Left colon (tissue), 2 donors: ENCODE data around the gene IGF2BP3. TPM values are rescaled to one million over a fixed set of nuclear protein-coding genes. Genes with fewer than 3 reads are reported as not detected.

Source experiments
- ATAC-seq: fragments of 200-7000 bp; cut with Tn5 transposase; one replicate; pipeline ENCODE4 v1.9.1; 2020; ENCODE audit warnings: mild to moderate bottlenecking, moderate library complexity
- DNase-seq, 2 donors: peaks; one replicate each; pipeline ENCODE4 v3.0.0-alpha.2; 2020
- intact Hi-C, 2 donors: fragments of 100-400 bp; cut with DNase I in 1 of 2; cut with micrococcal nuclease in 1 of 2; formaldehyde crosslinking; loops; one replicate each; pipeline versions ENCODE4 v1.11.2 to v1.14.0; 2022; cut with DNase I, micrococcal nuclease
- total RNA-seq, 2 donors: library from RNA; stranded (reverse); fragmentation: NEBNext Ultra II Directional; extraction: Animal tissue kit (Norgen Biotek cat#: 25700); gene quantifications; one replicate each; pipeline ENCODE4 v1.2.1, GENCODE V29; 2021
- donor health status: DM: no; HTN: no; CAD: no.
- donor health status: DM: yes; HTN: yes; CAD: no.

IGF2BP3 gene
- total RNA-seq, 2 donors from 2014 or later = 0.53 TPM; not detected in 1

DNA sequence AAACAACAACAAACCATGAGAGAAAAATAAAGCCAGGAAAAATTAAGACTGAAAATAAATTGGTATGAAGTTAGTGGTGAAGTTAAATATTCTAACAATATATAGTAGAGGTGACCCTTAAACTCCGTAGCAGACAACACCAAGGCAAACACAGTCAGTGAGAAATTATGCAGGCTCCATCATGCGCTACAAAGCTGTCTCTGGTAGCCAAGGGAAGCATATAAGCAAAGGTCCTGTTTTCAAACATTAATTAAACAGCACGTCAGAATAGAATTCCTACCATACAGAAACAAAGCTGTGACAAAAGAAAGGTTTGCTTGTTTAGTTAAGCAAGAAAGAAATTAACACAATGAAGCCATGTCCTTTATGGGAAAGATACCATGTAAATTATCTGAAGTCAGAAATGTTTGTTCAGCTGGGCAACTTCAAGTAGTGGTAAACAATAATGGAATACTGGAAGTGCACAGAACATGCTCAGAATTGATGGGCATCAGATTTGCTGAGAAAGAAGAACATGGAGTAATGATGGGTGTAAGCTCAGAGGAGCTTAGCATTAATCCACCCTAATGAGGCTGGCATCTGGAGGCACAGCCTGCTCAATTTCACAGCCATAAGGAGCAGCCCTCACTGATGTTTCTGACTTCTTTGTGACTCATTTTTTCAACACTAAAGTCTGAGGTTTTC lies 75.7 kb downstream of the IGF2BP3 start:
- intact Hi-C loops = no loop called here
- DNase-seq = no peak
- ATAC-seq = no peak

DNA sequence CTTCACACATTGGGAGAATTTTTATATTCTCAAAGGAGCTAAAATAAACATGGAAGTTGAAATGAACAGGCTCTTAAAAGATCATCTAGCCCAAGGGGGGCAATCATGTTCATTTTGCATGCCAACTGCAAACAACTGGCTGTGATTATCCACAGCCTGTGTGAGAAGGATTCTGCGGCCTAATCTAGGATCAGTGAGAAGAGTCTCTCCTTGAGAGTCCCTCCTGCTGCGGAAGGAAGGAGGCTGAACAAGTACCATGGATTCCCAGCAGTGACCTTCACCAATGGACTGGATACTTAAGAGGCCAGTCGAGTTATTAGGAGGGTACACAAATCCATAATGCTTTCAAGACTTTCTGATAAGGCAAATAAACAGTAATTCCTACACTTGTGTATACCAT lies 76.7 kb downstream of the IGF2BP3 start:
- intact Hi-C loops = no loop called here
- DNase-seq (no peak), ATAC-seq (no peak)

GRCh38 chr7:23389701-23390100 lies 80.6 kb downstream of the IGF2BP3 start:
- ATAC-seq (no peak), DNase-seq (no peak)
- intact Hi-C loops = no loop called here

DNA sequence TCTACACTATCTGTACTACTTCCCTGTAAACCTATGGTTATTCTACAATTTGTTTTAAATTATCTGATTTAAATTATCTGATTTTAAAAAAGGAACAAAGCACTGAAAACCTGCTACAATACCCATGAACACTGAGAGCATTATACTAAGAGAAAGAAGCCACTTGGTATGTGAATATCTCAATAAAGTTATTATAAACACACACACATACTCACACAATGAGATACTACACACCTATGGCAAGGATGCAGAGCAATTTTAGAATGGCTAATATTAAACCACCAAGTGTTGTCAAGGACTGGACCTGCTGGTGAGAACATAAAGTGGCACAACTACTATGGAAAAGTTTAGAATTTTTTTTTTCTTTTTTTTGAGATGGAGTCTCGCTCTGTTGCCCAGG lies 82.7 kb downstream of the IGF2BP3 start:
- intact Hi-C loops = no loop called here
- ATAC-seq = no peak
- DNase-seq = no peak

DNA sequence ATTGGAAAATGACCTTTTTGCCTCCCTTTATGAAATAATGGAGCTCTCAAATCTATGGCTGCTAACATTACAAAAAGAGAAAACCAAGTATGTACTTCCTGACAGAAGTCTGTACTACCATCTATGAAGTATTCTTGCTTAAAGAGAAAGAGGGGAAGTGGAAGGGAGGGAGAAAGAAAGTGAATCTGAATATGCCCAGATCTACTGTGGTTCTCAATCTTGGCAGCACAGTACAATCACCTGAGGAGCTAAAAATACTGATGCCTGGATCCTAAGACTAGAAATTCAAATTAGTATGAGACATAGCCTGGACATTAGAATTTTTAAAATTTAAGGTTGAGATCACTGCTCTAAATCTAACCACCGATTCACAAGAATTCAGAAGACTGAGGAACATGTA lies 85.2 kb downstream of the IGF2BP3 start:
- intact Hi-C loops = no loop called here
- ATAC-seq = no peak

DNA sequence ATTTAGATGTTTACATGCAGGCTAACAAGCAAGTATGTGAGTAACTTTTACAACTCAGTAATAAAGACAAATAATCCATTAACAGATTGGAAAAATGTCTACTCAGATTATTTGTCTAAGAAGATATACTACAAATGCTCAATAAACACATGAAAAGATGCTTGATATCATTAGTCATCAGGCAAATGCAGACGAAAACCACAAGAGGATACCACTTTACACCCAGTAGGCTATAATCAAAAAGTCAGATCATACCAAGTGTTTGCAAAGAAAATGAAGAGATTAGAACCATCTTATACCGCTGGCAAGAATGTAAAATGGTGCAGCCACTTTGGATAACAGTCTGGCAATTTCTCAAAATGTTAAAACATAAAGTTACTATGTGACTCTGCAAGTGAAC lies 87.1 kb downstream of the IGF2BP3 start:
- DNase-seq (no peak), ATAC-seq (no peak)
- intact Hi-C loops = no loop called here

More for the DNA sequence above, 85.2 kb downstream of the IGF2BP3 start:
- no peak for DNase-seq

GRCh38 chr7:23380961-23381360 lies 89.3 kb downstream of the IGF2BP3 start:
- intact Hi-C loops = no loop called here
- DNase-seq (no peak), ATAC-seq (no peak)

- intact Hi-C loops = no loop called here
- DNase-seq (no peak), ATAC-seq (no peak)
Measured at GRCh38 chr7:23380556-23380955, 89.7 kb downstream of the IGF2BP3 start.

- DNase-seq = no peak
- intact Hi-C loops = no loop called here
- ATAC-seq = no peak
Measured at GRCh38 chr7:23378996-23379395, 91.3 kb downstream of the IGF2BP3 start.

DNA sequence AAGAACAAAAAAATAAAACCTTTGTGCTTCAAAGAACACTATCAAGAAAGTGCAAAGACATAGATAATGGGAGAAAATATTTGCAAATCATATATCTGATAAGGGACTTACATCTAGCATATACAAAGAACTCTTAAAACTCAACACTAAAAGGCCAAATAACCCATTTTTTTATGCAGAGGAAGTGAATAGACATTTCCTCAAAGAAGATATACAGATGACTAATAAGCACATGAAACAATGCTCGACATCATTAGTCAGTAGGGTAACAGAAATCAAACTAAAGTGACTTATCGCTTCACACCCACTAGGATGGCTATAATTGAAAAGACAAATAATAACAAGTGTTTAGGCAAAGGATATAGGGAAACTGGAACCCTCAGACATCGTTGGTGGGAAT lies 93.2 kb downstream of the IGF2BP3 start:
- DNase-seq = no peak
- ATAC-seq = no peak
- intact Hi-C loops = no loop called here

GRCh38 chr7:23373151-23374004 lies 96.9 kb downstream of the IGF2BP3 start:
- ATAC-seq (no peak), DNase-seq (no peak)
- intact Hi-C loops = no loop called here

DNA sequence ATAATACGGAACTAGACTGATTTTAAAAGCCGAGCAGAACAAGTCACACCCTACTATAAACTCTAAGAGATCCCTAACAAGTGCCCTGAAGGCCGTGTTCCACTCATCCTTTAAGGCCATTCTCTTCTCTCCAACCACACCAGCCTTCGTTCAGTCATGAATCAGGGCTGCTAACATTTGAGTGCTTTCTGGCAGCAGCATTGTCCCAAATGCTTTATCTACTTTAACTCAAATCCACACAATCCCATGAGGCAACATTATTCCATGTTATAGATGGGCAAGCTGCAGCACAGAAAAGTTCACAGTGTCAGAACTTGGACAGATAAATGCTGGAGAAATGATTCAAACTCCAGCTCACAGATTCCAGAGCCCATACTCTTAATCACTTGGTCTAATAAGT lies 97.7 kb downstream of the IGF2BP3 start:
- intact Hi-C loops = no loop called here
- ATAC-seq = no peak
- no peak for DNase-seq

- DNase-seq (no peak), ATAC-seq (no peak)
- intact Hi-C loops = no loop called here
Measured at GRCh38 chr7:23371654-23372053, 98.6 kb downstream of the IGF2BP3 start.

- DNase-seq (no peak), ATAC-seq (no peak)
- intact Hi-C loops = no loop called here
Measured at GRCh38 chr7:23369695-23370404, 100.4 kb downstream of the IGF2BP3 start.

DNA sequence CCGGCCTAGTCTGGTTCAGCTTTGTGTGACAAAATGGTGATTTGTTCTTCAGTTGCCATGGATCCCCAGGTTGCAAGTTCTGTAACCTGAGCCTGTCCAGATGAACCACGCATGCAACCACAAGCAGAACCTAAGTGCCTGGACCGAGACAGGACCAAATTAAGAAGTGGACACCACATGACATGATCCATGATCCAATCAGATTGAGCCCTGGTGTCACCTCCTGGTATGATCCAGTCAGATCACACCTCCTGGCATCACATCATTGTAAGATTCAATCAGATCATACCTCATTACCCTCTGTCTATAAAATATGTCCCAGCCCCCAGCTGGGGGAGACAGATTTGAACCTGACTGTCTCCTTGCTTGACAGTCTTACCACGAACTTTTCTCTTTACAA lies 101.2 kb downstream of the IGF2BP3 start:
- DNase-seq (no peak), ATAC-seq (no peak)
- intact Hi-C loops = no loop called here

- no peak for ATAC-seq
- no peak for DNase-seq
Measured at GRCh38 chr7:23358152-23358674, 112.1 kb downstream of the IGF2BP3 start.

DNA sequence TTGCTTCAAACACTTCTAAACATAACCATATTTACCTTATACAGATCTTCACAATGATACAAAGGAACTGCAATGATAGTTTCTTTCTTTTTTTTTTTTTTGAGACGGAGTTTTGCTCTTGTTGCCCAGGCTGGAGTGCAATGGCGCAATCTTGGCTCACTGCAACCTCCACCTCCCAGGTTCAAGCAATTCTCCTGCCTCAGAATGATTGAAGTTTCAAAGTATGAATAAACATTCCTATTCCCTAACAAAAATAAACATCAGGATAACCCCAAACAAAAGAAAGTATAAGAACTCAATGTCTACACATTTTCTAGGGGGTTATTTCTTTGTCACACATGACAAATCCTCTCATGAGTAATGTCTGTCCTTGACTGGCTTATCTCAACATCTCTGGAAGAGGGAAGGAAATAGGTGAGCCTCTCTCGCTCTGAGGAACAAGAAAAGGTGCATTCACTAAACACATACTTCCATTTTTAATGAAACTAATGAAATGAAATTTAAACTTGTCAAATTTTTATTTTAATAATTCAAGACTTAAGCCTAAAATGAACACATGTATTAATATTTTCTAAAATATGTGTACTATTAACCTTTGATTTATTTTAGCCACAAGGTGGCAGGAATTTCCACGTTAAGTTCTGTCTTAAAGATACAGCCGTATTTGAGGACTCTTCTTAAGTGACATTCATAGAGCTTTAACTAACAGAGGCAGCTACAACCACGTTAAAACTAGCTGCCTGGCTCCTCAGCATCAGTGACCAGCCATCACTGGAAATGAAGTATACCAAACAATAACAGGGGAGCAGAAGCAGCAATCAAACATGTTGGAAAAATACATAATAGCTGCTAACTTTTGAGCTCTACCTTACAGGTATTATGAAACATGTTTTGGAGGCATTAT lies 112.8 kb downstream of the IGF2BP3 start:
- intact Hi-C loops = no loop called here
- no peak for ATAC-seq
- DNase-seq = no peak

More at GRCh38 chr7:23358152-23358674, 112.1 kb downstream of the IGF2BP3 start:
- intact Hi-C loops = no loop called here

DNA sequence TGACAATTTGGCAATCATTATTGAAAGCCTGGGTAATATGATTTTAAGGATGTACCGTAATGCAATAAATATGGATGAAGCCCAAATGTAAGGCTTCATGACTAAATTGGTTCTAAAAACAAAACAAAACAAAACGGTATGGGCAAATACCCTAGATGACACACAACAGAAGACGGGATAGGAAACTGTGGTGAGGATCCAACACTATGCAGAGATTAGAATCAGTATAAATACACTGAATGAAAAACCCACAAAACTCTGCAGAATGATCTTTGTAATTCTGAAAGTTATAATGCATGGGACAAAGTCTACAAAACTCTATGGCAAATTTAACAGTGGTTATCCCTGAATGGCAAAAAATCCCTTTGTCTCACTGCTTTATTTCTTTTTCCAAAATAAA lies 113.6 kb downstream of the IGF2BP3 start:
- ATAC-seq = no peak
- intact Hi-C loops = no loop called here
- no peak for DNase-seq

- ATAC-seq (no peak), DNase-seq (no peak)
- intact Hi-C loops = no loop called here
Measured at GRCh38 chr7:23356168-23356567, 114.1 kb downstream of the IGF2BP3 start.
